HCT116 (cell line): ENCODE data around the gene MCC. TPM values are rescaled to one million over a fixed set of nuclear protein-coding genes. Genes with fewer than 3 reads are reported as not detected.

Source experiments
- ATAC-seq: fragments of 200-7000 bp; cut with Tn5 transposase; 2 replicates; pipeline ENCODE4 v1.9.1; 2020; ENCODE audit warnings: mild to moderate bottlenecking, moderate library complexity
- BruUV-seq: library from RNA; stranded (reverse); fragments of 400-500 nt; replicated peaks from 2 replicates; lab custom pipeline; 2021; lab: Mats Ljungman, UMichigan
- CTCF ChIA-PET: fragments of 300-600 bp; sonication (Branson Sonifier 250); formaldehyde crosslinking; loops from one replicate; lab custom pipeline; 2021; ENCODE audit warnings: antibody characterized with exemption; lab: Charles Lee
- POLR2A ChIA-PET: fragments of 300-600, 350-600 bp; sonication (Branson Sonifier 250); formaldehyde crosslinking; loops from one replicate; lab custom pipeline; 2021; ENCODE audit warnings: antibody characterized with exemption; lab: Charles Lee
- RAD21 ChIA-PET, 2 experiments: fragments of 300-600 bp; sonication (Branson Sonifier 250); formaldehyde crosslinking; loops; one replicate each; lab custom pipeline; 2023; ENCODE audit warnings: low total read pairs in 2 of 2; ENCODE audit not compliant: uncharacterized antibody in 2 of 2, unreplicated experiment in 2 of 2, low non-redundant PET in 1 of 2; lab: Charles Lee
- DNase-seq: peaks from one replicate; pipeline ENCODE4 v3.0.0-alpha.2; 2010; ENCODE audit warnings: low read depth, low spot score
- H2AFZ ChIP-seq: fragments of 200-600 bp; shearing (Covaris generic), sonication (generic); 2 replicates; pipeline ENCODE4 v1.6.1; 2017; ENCODE audit warnings: low read depth, mixed run types, mixed read lengths, antibody characterized with exemption, low read length; ENCODE audit not compliant: poor library complexity, severe bottlenecking
- H3K27ac ChIP-seq: 2 replicates; pipeline ENCODE4 v1.5.1; 2012; ENCODE audit warnings: low read depth, low read length
- H3K27me3 ChIP-seq: fragments of 200-600 bp; sonication (generic); 2 replicates; pipeline ENCODE4 v1.6.1; 2016; ENCODE audit warnings: mixed run types, low read length, mixed read lengths; ENCODE audit not compliant: insufficient read depth
- H3K36me3 ChIP-seq, 2 experiments: fragments of 200-500 bp in 1 of 2; fragments of 200-600 bp in 1 of 2; sonication (Bioruptor generic) in 1 of 2; sonication (generic) in 1 of 2; 2 replicates each; pipeline versions ENCODE4 v1.5.1 to v1.6.1; 2014 to 2016; ENCODE audit warnings: low read length in 2 of 2, inconsistent platforms in 1 of 2, mixed read lengths in 1 of 2, mixed run types in 1 of 2; ENCODE audit not compliant: insufficient read depth in 2 of 2, control insufficient read depth in 1 of 2
- H3K4me1 ChIP-seq, 2 experiments: fragments of 200-600 bp in 1 of 2; sonication (generic) in 1 of 2; 2 replicates each; pipeline versions ENCODE4 v1.5.1 to v1.6.1; 2012 to 2017; ENCODE audit warnings: low read length in 2 of 2, inconsistent platforms in 1 of 2, mild to moderate bottlenecking in 1 of 2, mixed read lengths in 1 of 2, mixed run types in 1 of 2, moderate library complexity in 1 of 2; ENCODE audit not compliant: insufficient read depth in 2 of 2, control insufficient read depth in 1 of 2
- H3K4me2 ChIP-seq: fragments of 200-600 bp; sonication (generic); 2 replicates; pipeline ENCODE4 v1.6.1; 2017; ENCODE audit warnings: mixed run types, low read length, mixed read lengths
- H3K4me3 ChIP-seq, 2 experiments: fragments of 200-600 bp in 1 of 2; sonication (generic) in 1 of 2; replicated peaks in 1 of 2; 2 replicates each; pipeline ENCODE4 v1.5.1; 2011 to 2016; ENCODE audit warnings: low read length in 2 of 2, control low read depth in 1 of 2, low read depth in 1 of 2, mild to moderate bottlenecking in 1 of 2, mixed read lengths in 1 of 2, mixed run types in 1 of 2
- H3K79me2 ChIP-seq: fragments of 200-600 bp; sonication (generic); 2 replicates; pipeline ENCODE4 v1.6.1; 2017; ENCODE audit warnings: mild to moderate bottlenecking, mixed run types, low read length, moderate library complexity, mixed read lengths; ENCODE audit not compliant: insufficient read depth
- H3K9ac ChIP-seq: fragments of 200-600 bp; sonication (generic); 2 replicates; pipeline ENCODE4 v1.6.1; 2016; ENCODE audit warnings: low read length, mixed read lengths
- H3K9me2 ChIP-seq: fragments of 200-600 bp; sonication (generic), shearing (Covaris generic); 2 replicates; pipeline ENCODE4 v1.6.1; 2017; ENCODE audit warnings: mixed run types, mild to moderate bottlenecking, moderate library complexity; ENCODE audit not compliant: insufficient read depth
- H3K9me3 ChIP-seq, 2 experiments: fragments of 200-500 bp in 1 of 2; fragments of 200-600 bp in 1 of 2; sonication (Bioruptor generic) in 1 of 2; sonication (generic) in 1 of 2; 2 replicates each; pipeline ENCODE4 v1.6.1; 2014 to 2017; ENCODE audit warnings: low read length in 2 of 2, mixed read lengths in 2 of 2, inconsistent platforms in 1 of 2, low read depth in 1 of 2, mild to moderate bottlenecking in 1 of 2, mixed run types in 1 of 2, moderate library complexity in 1 of 2; ENCODE audit not compliant: control insufficient read depth in 1 of 2, insufficient read depth in 1 of 2
- H4K20me1 ChIP-seq: fragments of 200-600 bp; sonication (generic), shearing (Covaris generic); 2 replicates; pipeline ENCODE4 v1.6.1; 2017; ENCODE audit warnings: mixed run types, mild to moderate bottlenecking, moderate library complexity; ENCODE audit not compliant: insufficient read depth
- EGR1 ChIP-seq: IDR thresholded peaks from 2 replicates; pipeline ENCODE4 v1.6.1; 2012; ENCODE audit warnings: low read depth
- ELF1 ChIP-seq: IDR thresholded peaks from 2 replicates; pipeline ENCODE4 v1.6.1; 2012; ENCODE audit warnings: low read depth, borderline replicate concordance
- EZH2phosphoT487 ChIP-seq: fragments of 200-600 bp; IDR thresholded peaks from 2 replicates; pipeline ENCODE4 v1.6.1; 2018; ENCODE audit warnings: antibody characterized with exemption, borderline replicate concordance
- FOSL1 ChIP-seq: IDR thresholded peaks from 2 replicates; pipeline ENCODE4 v1.6.1; 2012; ENCODE audit warnings: low read depth
- JUND ChIP-seq: IDR thresholded peaks from 2 replicates; pipeline ENCODE4 v1.6.1; 2012
- POLR2A ChIP-seq: IDR thresholded peaks from 2 replicates; pipeline ENCODE4 v1.7.0; 2011; ENCODE audit warnings: borderline replicate concordance; ENCODE audit not compliant: insufficient read depth, insufficient read length; ENCODE audit errors: extremely low read depth
- RAD21 ChIP-seq: IDR thresholded peaks from 2 replicates; pipeline ENCODE4 v1.6.1; 2012; ENCODE audit warnings: low read depth, mild to moderate bottlenecking
- REST ChIP-seq: IDR thresholded peaks from 2 replicates; pipeline ENCODE4 v1.6.1; 2012; ENCODE audit warnings: low read depth
- SIN3A ChIP-seq: IDR thresholded peaks from 2 replicates; pipeline ENCODE4 v1.6.1; 2012; ENCODE audit warnings: low read depth
- SRF ChIP-seq: IDR thresholded peaks from 2 replicates; pipeline ENCODE4 v1.6.1; 2012; ENCODE audit warnings: low read depth
- TCF7L2 ChIP-seq: IDR thresholded peaks from 2 replicates; pipeline ENCODE4 v1.7.0; 2011; ENCODE audit warnings: borderline replicate concordance, inconsistent platforms; ENCODE audit not compliant: insufficient read depth, insufficient read length; ENCODE audit errors: extremely low read depth
- YY1 ChIP-seq: IDR thresholded peaks from 2 replicates; pipeline ENCODE4 v1.6.1; 2011; ENCODE audit warnings: low read length, low read depth, moderate library complexity, mild to moderate bottlenecking; ENCODE audit not compliant: insufficient replicate concordance; ENCODE audit errors: extremely low read depth
- ZFX ChIP-seq: fragments of 450-650 bp; IDR thresholded peaks from 2 replicates; pipeline ENCODE4 v1.6.1; 2017
- intact Hi-C: fragments of 100-400 bp; cut with micrococcal nuclease; formaldehyde crosslinking; loops from 2 replicates; pipeline ENCODE4 v1.10.0; 2022
- total RNA-seq: library from RNA; stranded (reverse); gene quantifications from one replicate; pipeline ENCODE4 v1.2.1, GENCODE V29; 2021; ENCODE audit not compliant: unreplicated experiment
- TF ChIP-seq, protein P1 (sequence below), 3 experiments: fragments of 200-600 bp in 1 of 3; sonication (generic) in 1 of 3; IDR thresholded peaks in 2 of 3; conservative IDR thresholded peaks in 1 of 3; 2 replicates each; pipeline ENCODE4 v1.5.1; 2012 to 2017; ENCODE audit warnings: low read depth in 2 of 3, low read length in 2 of 3, antibody characterized with exemption in 1 of 3, borderline replicate concordance in 1 of 3, control low read depth in 1 of 3, mild to moderate bottlenecking in 1 of 3, mixed read lengths in 1 of 3, mixed run types in 1 of 3, moderate library complexity in 1 of 3; ENCODE audit not compliant: insufficient read depth in 1 of 3

Gene MCC
- total RNA-seq, 1 experiment from 2014 or later: 20.1 TPM

- Histone ChIP-seq H3K4me3 (no peak overlapping the region), H3K27ac (no peak overlapping the region), H3K9me2 (no peaks in the 10 kb centered on the region), H4K20me1 (no peaks in the 10 kb centered on the region), H3K9ac (no peak overlapping the region), H3K79me2 (no peaks in the 10 kb centered on the region), H2AFZ (no peak overlapping the region), H3K4me1 (peaks cover 26 to 46% of the 10 kb centered on the region in 2 experiments), H3K4me2 (peak overlapping the region; percentile 40), H3K9me3 (no peaks in the 10 kb centered on the region), H3K36me3 (no peaks in the 10 kb centered on the region), H3K27me3 (no peaks in the 10 kb centered on the region)
- CTCF ChIA-PET: no interaction called here
- POLR2A ChIA-PET: no interaction called here
- RAD21 ChIA-PET: no interaction called here
- TF ChIP-seq ZFX: no peak
- TF ChIP-seq FOSL1: peak; percentile 47
- no peak for TF ChIP-seq YY1
- DNase-seq (no peak), ATAC-seq (no peak)
- intact Hi-C loops: no loop called here
- BruUV-seq: no TSS peak
Observed at GRCh38 chr5:113230711-113231652, 257.3 kb downstream of the MCC start.

DNA sequence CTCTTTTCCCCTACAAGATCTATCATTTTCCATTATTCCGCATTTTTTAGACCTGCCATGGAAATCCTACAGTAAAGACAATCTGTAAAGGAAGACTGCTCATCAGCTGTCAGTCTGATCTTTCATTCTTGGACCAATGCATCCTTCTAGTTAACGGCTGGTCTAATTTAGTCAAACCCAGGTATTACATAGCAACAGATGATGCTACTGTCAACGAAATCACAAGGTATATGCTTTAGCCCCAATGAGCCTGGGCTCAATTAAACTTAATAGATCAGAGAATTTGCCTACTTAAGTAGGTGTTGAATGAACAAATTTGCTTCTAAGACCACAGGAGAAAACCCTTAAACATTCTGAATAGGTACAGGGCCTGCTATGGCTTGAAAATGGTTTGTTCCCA, 260.5 kb downstream of the MCC start:
- ChIA-PET RAD21 (no interaction called here), CTCF (no interaction called here), POLR2A (no interaction called here)
- BruUV-seq: no TSS peak
- no peak overlapping the region for H3K27ac ChIP-seq
- no peak for DNase-seq
- no peak overlapping the region for H3K4me2 ChIP-seq
- H3K79me2 ChIP-seq: no peaks in the 10 kb centered on the region
- no peaks in the 10 kb centered on the region for H3K9me3 ChIP-seq
- H2AFZ ChIP-seq: no peak overlapping the region
- H4K20me1 ChIP-seq: no peaks in the 10 kb centered on the region
- no peak overlapping the region for H3K4me3 ChIP-seq
- peaks cover 9 to 21% of the 10 kb centered on the region in 2 experiments for H3K4me1 ChIP-seq
- no peaks in the 10 kb centered on the region for H3K36me3 ChIP-seq
- no peak for ATAC-seq
- no peak overlapping the region for H3K9ac ChIP-seq
- H3K9me2 ChIP-seq: no peaks in the 10 kb centered on the region
- intact Hi-C loops: no loop called here
- no peaks in the 10 kb centered on the region for H3K27me3 ChIP-seq
- no peak for TF ChIP-seq TCF7L2
- TF ChIP-seq JUND: no peak
- TF ChIP-seq RAD21: no peak
- TF ChIP-seq SIN3A: no peak
- TF ChIP-seq, protein P1, sequence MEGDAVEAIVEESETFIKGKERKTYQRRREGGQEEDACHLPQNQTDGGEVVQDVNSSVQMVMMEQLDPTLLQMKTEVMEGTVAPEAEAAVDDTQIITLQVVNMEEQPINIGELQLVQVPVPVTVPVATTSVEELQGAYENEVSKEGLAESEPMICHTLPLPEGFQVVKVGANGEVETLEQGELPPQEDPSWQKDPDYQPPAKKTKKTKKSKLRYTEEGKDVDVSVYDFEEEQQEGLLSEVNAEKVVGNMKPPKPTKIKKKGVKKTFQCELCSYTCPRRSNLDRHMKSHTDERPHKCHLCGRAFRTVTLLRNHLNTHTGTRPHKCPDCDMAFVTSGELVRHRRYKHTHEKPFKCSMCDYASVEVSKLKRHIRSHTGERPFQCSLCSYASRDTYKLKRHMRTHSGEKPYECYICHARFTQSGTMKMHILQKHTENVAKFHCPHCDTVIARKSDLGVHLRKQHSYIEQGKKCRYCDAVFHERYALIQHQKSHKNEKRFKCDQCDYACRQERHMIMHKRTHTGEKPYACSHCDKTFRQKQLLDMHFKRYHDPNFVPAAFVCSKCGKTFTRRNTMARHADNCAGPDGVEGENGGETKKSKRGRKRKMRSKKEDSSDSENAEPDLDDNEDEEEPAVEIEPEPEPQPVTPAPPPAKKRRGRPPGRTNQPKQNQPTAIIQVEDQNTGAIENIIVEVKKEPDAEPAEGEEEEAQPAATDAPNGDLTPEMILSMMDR (IDR thresholded peaks at IDR 0.05 in 2 of 3, conservative IDR thresholded peaks at IDR 0.05 in 1 of 3; ENCODE audit: borderline replicate concordance in 1 of 3, insufficient read depth in 1 of 3, low read depth in 2 of 3, low read length in 2 of 3): no peak
- no peak for TF ChIP-seq FOSL1
- no peak for TF ChIP-seq EGR1
- no peak for TF ChIP-seq ELF1
- no peak for TF ChIP-seq POLR2A
- no peak for TF ChIP-seq REST
- no peak for TF ChIP-seq SRF
- no peak for TF ChIP-seq EZH2phosphoT487
- no peak for TF ChIP-seq YY1
